HepG2 (cell line): Measurements from ENCODE around the gene AP3D1. TPM values are rescaled to one million over a fixed set of nuclear protein-coding genes. Genes with fewer than 3 reads are reported as not detected.

Experiments used
- ATAC-seq: fragments of 200-7000 bp; cut with Tn5 transposase; 3 replicates; pipeline ENCODE4 v1.9.1; 2020; ENCODE audit warnings: mild to moderate bottlenecking, moderate library complexity
- BruUV-seq: library from RNA; stranded (reverse); fragments of 400-500 nt; replicated peaks from 2 replicates; lab custom pipeline; 2021; lab: Mats Ljungman, UMichigan
- CTCF ChIA-PET: fragments of 300-600 bp; formaldehyde crosslinking; extraction: SDS; loops from one replicate; lab custom pipeline; 2021; ENCODE audit warnings: low total read pairs, inconsistent platforms, low intra/inter-chr PET ratio; lab: Yijun Ruan, JAX
- POLR2A ChIA-PET: fragments of 350-600 bp; sonication (Branson Sonifier 250); formaldehyde crosslinking; loops from one replicate; lab custom pipeline; 2020; ENCODE audit warnings: antibody characterized with exemption, inconsistent platforms; lab: Yijun Ruan, JAX
- DNase-seq: peaks from one replicate; pipeline ENCODE4 v3.0.0-alpha.2; 2015; ENCODE audit warnings: low spot score
- FAIRE-seq: peaks from 3 replicates; lab custom pipeline; 2011; peaks lifted over from hg19 to GRCh38; lab: Jason Lieb, UNC
- H2AFZ ChIP-seq: one replicate; pipeline ENCODE4 v1.6.1; 2011; ENCODE audit warnings: low read length, inconsistent platforms
- H3K27ac ChIP-seq: fragments of 300-600 bp; 3 replicates; pipeline ENCODE4 v1.8.0; 2011; ENCODE audit warnings: mixed run types, mild to moderate bottlenecking, mixed read lengths, low read length, inconsistent platforms; ENCODE audit not compliant: insufficient read depth; ENCODE audit errors: extremely low read length
- H3K27me3 ChIP-seq, 2 experiments: fragments of 200-600 bp in 1 of 2; 2 replicates in 1 of 2; 3 replicates in 1 of 2; pipeline versions ENCODE4 v1.6.0 to v1.8.0; 2011; ENCODE audit warnings: low read length in 2 of 2, mild to moderate bottlenecking in 2 of 2, moderate library complexity in 2 of 2, inconsistent platforms in 1 of 2; ENCODE audit not compliant: insufficient read depth in 2 of 2, control insufficient read depth in 1 of 2
- H3K36me3 ChIP-seq, 2 experiments: fragments of 200-600 bp in 1 of 2; replicated peaks in 1 of 2; 2 replicates in 1 of 2; 3 replicates in 1 of 2; pipeline versions ENCODE4 v1.5.1 to v1.8.0; 2011; ENCODE audit warnings: low read length in 2 of 2, inconsistent platforms in 1 of 2; ENCODE audit not compliant: insufficient read depth in 2 of 2, control insufficient read depth in 1 of 2
- H3K4me1 ChIP-seq: 2 replicates; pipeline ENCODE4 v1.5.1; 2012; ENCODE audit warnings: low read length, inconsistent platforms; ENCODE audit not compliant: insufficient read depth
- H3K4me2 ChIP-seq: 2 replicates; pipeline ENCODE4 v1.6.0; 2011; ENCODE audit warnings: low read depth, low read length, inconsistent platforms
- H3K4me3 ChIP-seq, 3 experiments: fragments of 200-600 bp in 1 of 3; sonication (generic), shearing (Covaris generic) in 1 of 3; replicated peaks in 1 of 3; 2 replicates each; pipeline ENCODE4 v1.5.1; 2011 to 2016; ENCODE audit warnings: low read length in 3 of 3, inconsistent platforms in 2 of 3, low read depth in 2 of 3, mild to moderate bottlenecking in 2 of 3, control low read depth in 1 of 3, mixed read lengths in 1 of 3; ENCODE audit not compliant: insufficient read depth in 1 of 3
- H3K79me2 ChIP-seq: one replicate; pipeline ENCODE4 v1.6.1; 2011; ENCODE audit warnings: low read length, inconsistent platforms; ENCODE audit not compliant: insufficient read depth
- H3K9ac ChIP-seq: 2 replicates; pipeline ENCODE4 v1.6.0; 2011; ENCODE audit warnings: mild to moderate bottlenecking, low read depth, low read length, inconsistent platforms; ENCODE audit not compliant: insufficient read depth
- H3K9me3 ChIP-seq: 2 replicates; pipeline ENCODE4 v1.5.1; 2012; ENCODE audit warnings: mild to moderate bottlenecking, low read length
- H4K20me1 ChIP-seq: 2 replicates; pipeline ENCODE4 v1.6.0; 2011; ENCODE audit warnings: inconsistent platforms, mild to moderate bottlenecking, low read length, moderate library complexity; ENCODE audit not compliant: insufficient read depth
- ARNTL ChIP-seq: sonication (generic); formaldehyde crosslinking; IDR thresholded peaks from 2 replicates; pipeline ENCODE4 v1.4.0; 2020; ENCODE audit warnings: mild to moderate bottlenecking, missing genetic modification reagents
- ATF7-NPFF ChIP-seq: sonication (generic); formaldehyde crosslinking; IDR thresholded peaks from 2 replicates; pipeline ENCODE4 v1.8.1; 2023; ENCODE audit warnings: mild to moderate bottlenecking, low read depth, missing genetic modification reagents, moderate library complexity
- CCAR2 ChIP-seq: fragments of 200-400 bp; formaldehyde crosslinking; optimal IDR thresholded peaks from 2 replicates; pipeline ENCODE3; 2018; ENCODE audit warnings: low read depth, mild to moderate bottlenecking, low read length, moderate library complexity
- ELF1 ChIP-seq: sonication (generic); formaldehyde crosslinking; IDR thresholded peaks from 2 replicates; pipeline ENCODE4 v1.4.0; 2020; ENCODE audit warnings: missing genetic modification reagents
- GLI4 ChIP-seq: sonication (generic); formaldehyde crosslinking; IDR thresholded peaks from 2 replicates; pipeline ENCODE4 v1.5.1; 2020; ENCODE audit warnings: missing genetic modification reagents, mild to moderate bottlenecking, moderate library complexity, borderline replicate concordance
- HOXD1 ChIP-seq: sonication (generic); formaldehyde crosslinking; IDR thresholded peaks from 2 replicates; pipeline ENCODE4 v1.5.0; 2020; ENCODE audit warnings: missing genetic modification reagents
- KAT7 ChIP-seq: IDR thresholded peaks from 2 replicates; pipeline ENCODE4 v1.6.1; 2018; ENCODE audit warnings: borderline replicate concordance, missing compliant biosample characterization
- RNF2 ChIP-seq: fragments of 450-650 bp; conservative IDR thresholded peaks from 2 replicates; pipeline ENCODE4 v1.6.1; 2016; ENCODE audit warnings: low read depth
- SP1 ChIP-seq, 2 experiments: fragments of 450-650 bp in 1 of 2; sonication (generic) in 1 of 2; formaldehyde crosslinking in 1 of 2; IDR thresholded peaks; 2 replicates each; pipeline versions ENCODE4 v1.4.0 to v1.6.1; 2016 to 2020; ENCODE audit warnings: missing genetic modification reagents in 1 of 2
- TGIF2 ChIP-seq: IDR thresholded peaks from 2 replicates; pipeline ENCODE4 v1.6.1; 2016; ENCODE audit warnings: control low read depth, missing compliant biosample characterization
- ZMYM3 ChIP-seq: sonication (generic); formaldehyde crosslinking; IDR thresholded peaks from 2 replicates; pipeline ENCODE4 v1.5.1; 2020; ENCODE audit warnings: mild to moderate bottlenecking, missing genetic modification reagents
- ZNF616 ChIP-seq: sonication (generic); formaldehyde crosslinking; IDR thresholded peaks from 2 replicates; pipeline ENCODE4 v1.5.0; 2020; ENCODE audit warnings: low read depth, mild to moderate bottlenecking, missing genetic modification reagents
- ZNF687 ChIP-seq: sonication (generic); formaldehyde crosslinking; IDR thresholded peaks from 2 replicates; pipeline ENCODE4 v1.5.1; 2020; ENCODE audit warnings: mild to moderate bottlenecking, missing genetic modification reagents, moderate library complexity
- ZNF737 ChIP-seq: sonication (generic); formaldehyde crosslinking; IDR thresholded peaks from 2 replicates; pipeline ENCODE4 v1.5.0; 2020; ENCODE audit warnings: missing genetic modification reagents, mild to moderate bottlenecking, borderline replicate concordance
- ZNF816 ChIP-seq: sonication (generic); formaldehyde crosslinking; IDR thresholded peaks from 2 replicates; pipeline ENCODE4 v1.8.0; 2022; ENCODE audit warnings: missing genetic modification reagents, mild to moderate bottlenecking, borderline replicate concordance
- WGBS: methylation state at CpG from one replicate; pipeline ENCODE4 v1.1.6; 2017; ENCODE audit warnings: low lambda C conversion rate; 5-methylcytosine and 5-hydroxymethylcytosine counted together
- in situ Hi-C: cut with HindIII; loops from 2 replicates; pipeline ENCODE4 v1.10.0; 2017; ENCODE audit warnings: low pct_unique_long_range_greater_than_20kb; ENCODE audit not compliant: extremely low pct_ligation_motif_present
- intact Hi-C: fragments of 100-400 bp; cut with micrococcal nuclease; formaldehyde crosslinking; loops from one replicate; pipeline ENCODE4 v1.10.0; 2022; ENCODE audit not compliant: unreplicated experiment
- polyA plus RNA-seq, 8 experiments: library from polyadenylated mRNA; depleted of rRNA in 3 of 8; stranded (reverse) in 7 of 8; unstranded in 1 of 8; fragments of >200 nt; fragmentation: Illumina TruSeq in 4 of 8; extraction: Trizol in 4 of 8; gene quantifications; 2 replicates each; pipeline versions ENCODE4 v1.2.1 to v1.2.3, GENCODE V29; 2011 to 2016; ENCODE audit warnings: low read depth in 4 of 8, missing spikeins in 1 of 8, mixed read lengths in 1 of 8; ENCODE audit not compliant: insufficient read depth in 1 of 8
- total RNA-seq, 5 experiments: library from RNA; depleted of rRNA; stranded (reverse); fragments of >200 nt; fragmentation: Illumina TruSeq; extraction: Trizol; gene quantifications; 2 replicates each; pipeline ENCODE4 v1.2.3, GENCODE V29; 2016; ENCODE audit warnings: low read depth in 1 of 5
- TF ChIP-seq, protein P1 (sequence below), 2 experiments: fragments of 450-650 bp in 1 of 2; sonication (generic) in 1 of 2; formaldehyde crosslinking; IDR thresholded peaks; 2 replicates each; pipeline versions ENCODE4 v1.5.0 to v1.8.0; 2020 to 2022; ENCODE audit warnings: mild to moderate bottlenecking in 1 of 2, missing genetic modification reagents in 1 of 2
- TF ChIP-seq, protein P2 (sequence below): sonication (generic); formaldehyde crosslinking; IDR thresholded peaks from 2 replicates; pipeline ENCODE4 v1.4.0; 2020; ENCODE audit warnings: missing genetic modification reagents

AP3D1 gene
- total and polyA plus RNA-seq, 2 of the 13 experiments (the other 11 are each of a cell fraction or from before 2014, with no cell fraction given), result 68.0 to 82.6 TPM

GRCh38 chr19:2072757-2073551, 78.4 kb downstream of the AP3D1 start (continued):
- TF ChIP-seq ZNF687 (CRISPR knock-in tag) (no peak), TGIF2 (CRISPR knock-in tag) (no peak)

- Histone ChIP-seq H4K20me1 (no peaks in the 10 kb centered on the region), H3K4me1 (peaks cover 32% of the 10 kb centered on the region), H3K9ac (no peak overlapping the region), H2AFZ (no peak overlapping the region), H3K79me2 (no peaks in the 10 kb centered on the region), H3K4me3 (no peak overlapping the region), H3K27ac (no peak overlapping the region), H3K4me2 (no peak overlapping the region), H3K36me3 (peaks cover 4 to 11% of the 10 kb centered on the region in 2 experiments; a peak in 3 of 5 replicates), H3K9me3 (no peaks in the 10 kb centered on the region), H3K27me3 (no peaks in the 10 kb centered on the region)
- POLR2A ChIA-PET, result no interaction called here
- 97% methylated on average over 19 of the region's 19 CpGs for WGBS
- CTCF ChIA-PET, result no interaction called here
- in situ Hi-C loops, result no loop called here
- TSS peak; percentile 63 for BruUV-seq
- ATAC-seq (no peak), DNase-seq (no peak), FAIRE-seq (no peak)
- intact Hi-C loops, result no loop called here
- no peak for TF ChIP-seq GLI4 (CRISPR knock-in tag)
- TF ChIP-seq CCAR2, result no peak
- TF ChIP-seq ELF1, result no peak
- TF ChIP-seq, protein P1, sequence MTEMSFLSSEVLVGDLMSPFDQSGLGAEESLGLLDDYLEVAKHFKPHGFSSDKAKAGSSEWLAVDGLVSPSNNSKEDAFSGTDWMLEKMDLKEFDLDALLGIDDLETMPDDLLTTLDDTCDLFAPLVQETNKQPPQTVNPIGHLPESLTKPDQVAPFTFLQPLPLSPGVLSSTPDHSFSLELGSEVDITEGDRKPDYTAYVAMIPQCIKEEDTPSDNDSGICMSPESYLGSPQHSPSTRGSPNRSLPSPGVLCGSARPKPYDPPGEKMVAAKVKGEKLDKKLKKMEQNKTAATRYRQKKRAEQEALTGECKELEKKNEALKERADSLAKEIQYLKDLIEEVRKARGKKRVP (CRISPR knock-in tag; IDR thresholded peaks at IDR 0.05), result no peak
- no peak for TF ChIP-seq ATF7-NPFF (CRISPR knock-in tag)
- TF ChIP-seq ZNF737 (CRISPR knock-in tag), result no peak
- no peak for TF ChIP-seq KAT7
- TF ChIP-seq ZMYM3, result no peak
- no peak for TF ChIP-seq ARNTL
- TF ChIP-seq HOXD1 (CRISPR knock-in tag), result no peak
- TF ChIP-seq, protein P2, sequence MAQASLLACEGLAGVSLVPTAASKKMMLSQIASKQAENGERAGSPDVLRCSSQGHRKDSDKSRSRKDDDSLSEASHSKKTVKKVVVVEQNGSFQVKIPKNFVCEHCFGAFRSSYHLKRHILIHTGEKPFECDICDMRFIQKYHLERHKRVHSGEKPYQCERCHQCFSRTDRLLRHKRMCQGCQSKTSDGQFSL (CRISPR knock-in tag), result no peak
- TF ChIP-seq ZNF616 (CRISPR knock-in tag), result no peak
- TF ChIP-seq RNF2, result no peak
- TF ChIP-seq SP1 (IDR thresholded peaks at IDR 0.05), result no peak
- TF ChIP-seq SP1 (CRISPR knock-in tag; IDR thresholded peaks at IDR 0.05), result no peak
- TF ChIP-seq ZNF816 (CRISPR knock-in tag), result no peak
These were observed 80.2 kb downstream of the AP3D1 start for GRCh38 chr19:2070986-2071673.
